GM23338 (cell line): ENCODE measurements around the gene FCGBP.

Experiments
- CREB1 ChIP-seq: fragments of 250-450 bp; sonication (Bioruptor Pico); IDR thresholded peaks from 2 replicates; pipeline ENCODE4 v1.5.0; 2020; ENCODE audit warnings: low read depth, mild to moderate bottlenecking, moderate library complexity
- CTCF ChIP-seq, 2 experiments: fragments of 200-600 bp in 1 of 2; sonication (generic) in 1 of 2; conservative IDR thresholded peaks; 2 replicates each; pipeline versions ENCODE4 v1.5.1 to v1.6.1; 2016 to 2017; ENCODE audit warnings: antibody characterized with exemption in 2 of 2, low read depth in 2 of 2, mild to moderate bottlenecking in 2 of 2, moderate library complexity in 1 of 2
- EZH2 ChIP-seq: fragments of 200-600 bp; sonication (generic); IDR thresholded peaks from one replicate; pipeline ENCODE4 v1.8.0; 2017; ENCODE audit warnings: antibody characterized with exemption, mild to moderate bottlenecking, low read depth; ENCODE audit not compliant: unreplicated experiment
- EZH2phosphoT487 ChIP-seq: fragments of 200-600 bp; sonication (generic); IDR thresholded peaks from one replicate; pipeline ENCODE4 v1.8.1; 2018; ENCODE audit warnings: antibody characterized with exemption; ENCODE audit not compliant: unreplicated experiment
- JUNB ChIP-seq: IDR thresholded peaks from one replicate; pipeline ENCODE4 v1.6.1; 2016; ENCODE audit warnings: antibody characterized with exemption; ENCODE audit not compliant: unreplicated experiment
- NANOG ChIP-seq: IDR thresholded peaks from 2 replicates; pipeline ENCODE4 v1.6.1; 2016; ENCODE audit warnings: antibody characterized with exemption, borderline replicate concordance
- POLR2AphosphoS5 ChIP-seq: IDR thresholded peaks from 2 replicates; pipeline ENCODE4 v1.6.1; 2016; ENCODE audit warnings: antibody characterized with exemption, low read depth
- STAT1 ChIP-seq: IDR thresholded peaks from one replicate; pipeline ENCODE4 v1.6.1; 2016; ENCODE audit warnings: antibody characterized with exemption; ENCODE audit not compliant: unreplicated experiment
- ZNF114 ChIP-seq: fragments of 250-450 bp; sonication (Bioruptor Pico); IDR thresholded peaks from 2 replicates; pipeline ENCODE4 v1.5.0; 2020; ENCODE audit warnings: mild to moderate bottlenecking, moderate library complexity
- ZNF331 ChIP-seq: fragments of 250-450 bp; sonication (Bioruptor Pico); IDR thresholded peaks from 2 replicates; pipeline ENCODE4 v1.5.0; 2020; ENCODE audit warnings: low read depth, mild to moderate bottlenecking, moderate library complexity
- ZNF462 ChIP-seq: fragments of 250-450 bp; sonication (Bioruptor Pico); IDR thresholded peaks from 2 replicates; pipeline ENCODE4 v1.5.0; 2020; ENCODE audit warnings: mild to moderate bottlenecking, moderate library complexity
- TF ChIP-seq, protein P1 (sequence below): IDR thresholded peaks from 2 replicates; pipeline ENCODE4 v1.6.1; 2016; ENCODE audit warnings: antibody characterized with exemption
- TF ChIP-seq, protein P2 (sequence below): IDR thresholded peaks from one replicate; pipeline ENCODE4 v1.6.1; 2018; ENCODE audit warnings: antibody characterized with exemption; ENCODE audit not compliant: unreplicated experiment

GRCh38 chr19:39919976-39920375, 14.5 kb downstream of the FCGBP start:
- TF ChIP-seq CTCF (conservative IDR thresholded peaks at IDR 0.05; ENCODE audit: low read depth in 2 of 2) (no peak), EZH2phosphoT487 (no peak), EZH2 (no peak), CREB1 (CRISPR knock-in tag) (no peak), POLR2AphosphoS5 (no peak), JUNB (no peak), STAT1 (no peak), NANOG (no peak), ZNF462 (CRISPR knock-in tag) (no peak), ZNF114 (no peak), ZNF331 (no peak)
- TF ChIP-seq, protein P1, sequence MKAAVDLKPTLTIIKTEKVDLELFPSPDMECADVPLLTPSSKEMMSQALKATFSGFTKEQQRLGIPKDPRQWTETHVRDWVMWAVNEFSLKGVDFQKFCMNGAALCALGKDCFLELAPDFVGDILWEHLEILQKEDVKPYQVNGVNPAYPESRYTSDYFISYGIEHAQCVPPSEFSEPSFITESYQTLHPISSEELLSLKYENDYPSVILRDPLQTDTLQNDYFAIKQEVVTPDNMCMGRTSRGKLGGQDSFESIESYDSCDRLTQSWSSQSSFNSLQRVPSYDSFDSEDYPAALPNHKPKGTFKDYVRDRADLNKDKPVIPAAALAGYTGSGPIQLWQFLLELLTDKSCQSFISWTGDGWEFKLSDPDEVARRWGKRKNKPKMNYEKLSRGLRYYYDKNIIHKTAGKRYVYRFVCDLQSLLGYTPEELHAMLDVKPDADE, result no peak
- TF ChIP-seq, protein P2, sequence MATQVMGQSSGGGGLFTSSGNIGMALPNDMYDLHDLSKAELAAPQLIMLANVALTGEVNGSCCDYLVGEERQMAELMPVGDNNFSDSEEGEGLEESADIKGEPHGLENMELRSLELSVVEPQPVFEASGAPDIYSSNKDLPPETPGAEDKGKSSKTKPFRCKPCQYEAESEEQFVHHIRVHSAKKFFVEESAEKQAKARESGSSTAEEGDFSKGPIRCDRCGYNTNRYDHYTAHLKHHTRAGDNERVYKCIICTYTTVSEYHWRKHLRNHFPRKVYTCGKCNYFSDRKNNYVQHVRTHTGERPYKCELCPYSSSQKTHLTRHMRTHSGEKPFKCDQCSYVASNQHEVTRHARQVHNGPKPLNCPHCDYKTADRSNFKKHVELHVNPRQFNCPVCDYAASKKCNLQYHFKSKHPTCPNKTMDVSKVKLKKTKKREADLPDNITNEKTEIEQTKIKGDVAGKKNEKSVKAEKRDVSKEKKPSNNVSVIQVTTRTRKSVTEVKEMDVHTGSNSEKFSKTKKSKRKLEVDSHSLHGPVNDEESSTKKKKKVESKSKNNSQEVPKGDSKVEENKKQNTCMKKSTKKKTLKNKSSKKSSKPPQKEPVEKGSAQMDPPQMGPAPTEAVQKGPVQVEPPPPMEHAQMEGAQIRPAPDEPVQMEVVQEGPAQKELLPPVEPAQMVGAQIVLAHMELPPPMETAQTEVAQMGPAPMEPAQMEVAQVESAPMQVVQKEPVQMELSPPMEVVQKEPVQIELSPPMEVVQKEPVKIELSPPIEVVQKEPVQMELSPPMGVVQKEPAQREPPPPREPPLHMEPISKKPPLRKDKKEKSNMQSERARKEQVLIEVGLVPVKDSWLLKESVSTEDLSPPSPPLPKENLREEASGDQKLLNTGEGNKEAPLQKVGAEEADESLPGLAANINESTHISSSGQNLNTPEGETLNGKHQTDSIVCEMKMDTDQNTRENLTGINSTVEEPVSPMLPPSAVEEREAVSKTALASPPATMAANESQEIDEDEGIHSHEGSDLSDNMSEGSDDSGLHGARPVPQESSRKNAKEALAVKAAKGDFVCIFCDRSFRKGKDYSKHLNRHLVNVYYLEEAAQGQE, result no peak
